ENCODE results near the gene AIMP1. TPM values are rescaled to one million over a fixed set of nuclear protein-coding genes. Genes with fewer than 3 reads are reported as not detected.
A peak's percentile ranks its signal among the peaks of the same experiment; 100 is the strongest.

The AIMP1 gene
- total and polyA plus RNA-seq, 5 donors from 2014 or later = 56.7 to 104 (median 81.0) TPM

GRCh38 chr4:106312997-106313522, 3.3 kb upstream of the AIMP1 start:
- Mint-ChIP-seq H3K9me3 (no peaks in the 10 kb centered on the region), H3K27me3 (no peaks in the 10 kb centered on the region), H3K27ac (peak overlapping the region; percentile 37 to 97 (median 88)), H3K4me1 (peaks cover 17 to 51% (median 33%) of the 10 kb centered on the region in 4 donors), H3K4me3 (peak overlapping the region in 2 of 4 donors; percentile 67 to 81), H3K36me3 (peaks cover 7% of the 10 kb centered on the region)
- Histone ChIP-seq H3K9me3 (ENCODE audit: control insufficient read depth in 2 of 2, low read length in 2 of 2) (no peaks in the 10 kb centered on the region), H3K27me3 (ENCODE audit: control insufficient read depth, insufficient read depth, low read length) (no peaks in the 10 kb centered on the region), H3K4me3 (ENCODE audit: low read depth, low read length) (no peak overlapping the region), H3K4me1 (ENCODE audit: control insufficient read depth, insufficient read depth, low read length, poor library complexity, severe bottlenecking) (peaks cover 27% of the 10 kb centered on the region), H3K36me3 (ENCODE audit: control insufficient read depth, insufficient read depth, low read length) (peaks cover 5% of the 10 kb centered on the region), H3K27ac (ENCODE audit: insufficient read depth, low read length, poor library complexity, severe bottlenecking) (no peak overlapping the region)
- DNase-seq = no peak
- no peak for ATAC-seq (ENCODE audit: low read depth in 2 of 2)

DNA sequence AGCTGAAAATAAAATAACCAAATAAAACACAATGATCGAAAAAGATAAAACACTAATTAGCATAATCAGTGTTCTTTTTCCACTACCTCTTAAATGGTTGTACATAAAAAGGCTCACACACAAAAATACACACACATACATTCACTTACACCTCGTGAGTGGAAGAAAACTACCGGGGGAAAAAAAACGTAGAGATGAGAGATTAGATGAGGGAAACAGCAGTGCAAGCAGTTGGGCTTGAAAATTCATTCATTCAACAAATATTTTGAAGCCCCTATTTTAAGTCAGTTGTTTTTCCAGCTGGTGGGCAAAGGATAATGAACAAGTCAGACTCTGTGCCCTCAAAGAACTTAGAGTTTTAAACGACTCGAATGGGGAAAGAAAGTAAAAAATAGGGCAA, 1.4 kb upstream of the AIMP1 start:
- Histone ChIP-seq H3K4me1 (ENCODE audit: control insufficient read depth, insufficient read depth, low read length, poor library complexity, severe bottlenecking) (peaks cover 39% of the 10 kb centered on the region), H3K9me3 (ENCODE audit: control insufficient read depth in 2 of 2, low read length in 2 of 2) (no peaks in the 10 kb centered on the region), H3K27ac (ENCODE audit: insufficient read depth, low read length, poor library complexity, severe bottlenecking) (peak overlapping the region; percentile 96), H3K27me3 (ENCODE audit: control insufficient read depth, insufficient read depth, low read length) (no peaks in the 10 kb centered on the region), H3K4me3 (ENCODE audit: low read depth, low read length) (peak overlapping the region; percentile 100), H3K36me3 (ENCODE audit: control insufficient read depth, insufficient read depth, low read length) (no peaks in the 10 kb centered on the region)
- Mint-ChIP-seq H3K4me1 (peaks cover 20 to 43% (median 37%) of the 10 kb centered on the region in 4 donors), H3K27ac (peak overlapping the region in 1 of 3 donors; percentile 93), H3K36me3 (peaks cover 2% of the 10 kb centered on the region), H3K27me3 (no peaks in the 10 kb centered on the region), H3K9me3 (peaks cover 0 to 1% (median 0%) of the 10 kb centered on the region in 7 donors), H3K4me3 (no peak overlapping the region)
- ATAC-seq (ENCODE audit: low read depth in 2 of 2) (no peak), DNase-seq (no peak)

- no peak overlapping the region for H3K27ac Mint-ChIP-seq
- H3K4me1 Mint-ChIP-seq = peaks cover 20 to 40% (median 35%) of the 10 kb centered on the region in 4 donors
- peaks cover 7% of the 10 kb centered on the region for H3K36me3 Mint-ChIP-seq
- no peaks in the 10 kb centered on the region for H3K27me3 Mint-ChIP-seq
- H3K4me1 ChIP-seq (ENCODE audit: control insufficient read depth, insufficient read depth, low read length, poor library complexity, severe bottlenecking) = peaks cover 39% of the 10 kb centered on the region
- no peaks in the 10 kb centered on the region for H3K27me3 ChIP-seq (ENCODE audit: control insufficient read depth, insufficient read depth, low read length)
- H3K4me3 ChIP-seq (ENCODE audit: low read depth, low read length) = peak overlapping the region; percentile 100
- no peaks in the 10 kb centered on the region for H3K9me3 ChIP-seq (ENCODE audit: control insufficient read depth in 2 of 2, low read length in 2 of 2)
- peak overlapping the region; percentile 96 for H3K27ac ChIP-seq (ENCODE audit: insufficient read depth, low read length, poor library complexity, severe bottlenecking)
- peaks cover 0 to 1% (median 0%) of the 10 kb centered on the region in 7 donors for H3K9me3 Mint-ChIP-seq
- peak in 2 of 3 donors; percentile 13 to 58 for DNase-seq
- no peak overlapping the region for H3K4me3 Mint-ChIP-seq
- H3K36me3 ChIP-seq (ENCODE audit: control insufficient read depth, insufficient read depth, low read length) = peaks cover 5% of the 10 kb centered on the region
- ATAC-seq (ENCODE audit: low read depth in 2 of 2) = peak; percentile 20 to 26
Measured at GRCh38 chr4:106315476-106315967, 828 bp upstream of the AIMP1 start.

- H3K4me1 ChIP-seq (ENCODE audit: control insufficient read depth, insufficient read depth, low read length, poor library complexity, severe bottlenecking) = peaks cover 39% of the 10 kb centered on the region
- H3K4me3 Mint-ChIP-seq = no peak overlapping the region
Measured at GRCh38 chr4:106316773-106317409, 541 bp downstream of the AIMP1 start.

GRCh38 chr4:106317815-106318214, 1.5 kb downstream of the AIMP1 start:
- Mint-ChIP-seq H3K27me3 (no peaks in the 10 kb centered on the region), H3K36me3 (peaks cover 17% of the 10 kb centered on the region), H3K4me1 (peaks cover 16 to 38% (median 30%) of the 10 kb centered on the region in 4 donors), H3K4me3 (no peak overlapping the region), H3K27ac (no peak overlapping the region), H3K9me3 (peaks cover 0 to 1% (median 0%) of the 10 kb centered on the region in 7 donors)
- no peaks in the 10 kb centered on the region for H3K27me3 ChIP-seq (ENCODE audit: control insufficient read depth, insufficient read depth, low read length)
- H3K4me1 ChIP-seq (ENCODE audit: control insufficient read depth, insufficient read depth, low read length, poor library complexity, severe bottlenecking) = peaks cover 43% of the 10 kb centered on the region
- ATAC-seq (ENCODE audit: low read depth in 2 of 2) = no peak
- H3K36me3 ChIP-seq (ENCODE audit: control insufficient read depth, insufficient read depth, low read length) = peaks cover 6% of the 10 kb centered on the region
- no peaks in the 10 kb centered on the region for H3K9me3 ChIP-seq (ENCODE audit: control insufficient read depth in 2 of 2, low read length in 2 of 2)
- peak overlapping the region; percentile 96 for H3K27ac ChIP-seq (ENCODE audit: insufficient read depth, low read length, poor library complexity, severe bottlenecking)
- H3K4me3 ChIP-seq (ENCODE audit: low read depth, low read length) = peak overlapping the region; percentile 100
- no peak for DNase-seq

More at GRCh38 chr4:106316773-106317409, 541 bp downstream of the AIMP1 start:
- Mint-ChIP-seq H3K9me3 (peaks cover 0 to 1% (median 0%) of the 10 kb centered on the region in 7 donors), H3K4me1 (peaks cover 16 to 38% (median 34%) of the 10 kb centered on the region in 4 donors), H3K36me3 (peaks cover 16% of the 10 kb centered on the region), H3K27me3 (no peaks in the 10 kb centered on the region), H3K27ac (no peak overlapping the region)
- peak overlapping the region; percentile 96 for H3K27ac ChIP-seq (ENCODE audit: insufficient read depth, low read length, poor library complexity, severe bottlenecking)
- peak overlapping the region; percentile 100 for H3K4me3 ChIP-seq (ENCODE audit: low read depth, low read length)
- ATAC-seq (ENCODE audit: low read depth in 2 of 2) (no peak), DNase-seq (peak in 1 of 3 donors; percentile 44)
- peaks cover 6% of the 10 kb centered on the region for H3K36me3 ChIP-seq (ENCODE audit: control insufficient read depth, insufficient read depth, low read length)
- no peaks in the 10 kb centered on the region for H3K9me3 ChIP-seq (ENCODE audit: control insufficient read depth in 2 of 2, low read length in 2 of 2)
- H3K27me3 ChIP-seq (ENCODE audit: control insufficient read depth, insufficient read depth, low read length) = no peaks in the 10 kb centered on the region

GRCh38 chr4:106318511-106318910, 2.2 kb downstream of the AIMP1 start:
- Histone ChIP-seq H3K4me3 (ENCODE audit: low read depth, low read length) (peak overlapping the region; percentile 100), H3K9me3 (ENCODE audit: control insufficient read depth in 2 of 2, low read length in 2 of 2) (no peaks in the 10 kb centered on the region), H3K36me3 (ENCODE audit: control insufficient read depth, insufficient read depth, low read length) (peaks cover 6% of the 10 kb centered on the region), H3K4me1 (ENCODE audit: control insufficient read depth, insufficient read depth, low read length, poor library complexity, severe bottlenecking) (peaks cover 48% of the 10 kb centered on the region), H3K27me3 (ENCODE audit: control insufficient read depth, insufficient read depth, low read length) (no peaks in the 10 kb centered on the region), H3K27ac (ENCODE audit: insufficient read depth, low read length, poor library complexity, severe bottlenecking) (peak overlapping the region; percentile 96)
- no peak for ATAC-seq (ENCODE audit: low read depth in 2 of 2)
- Mint-ChIP-seq H3K27me3 (no peaks in the 10 kb centered on the region), H3K9me3 (peaks cover 0 to 1% (median 0%) of the 10 kb centered on the region in 7 donors), H3K36me3 (peaks cover 17% of the 10 kb centered on the region), H3K4me3 (peak overlapping the region in 1 of 4 donors; percentile 13), H3K27ac (no peak overlapping the region), H3K4me1 (peaks cover 22 to 39% (median 29%) of the 10 kb centered on the region in 4 donors)
- DNase-seq = peak in 1 of 3 donors; percentile 22

- Mint-ChIP-seq H3K4me3 (peak overlapping the region in 2 of 4 donors; percentile 23 to 65), H3K4me1 (peaks cover 17 to 36% (median 25%) of the 10 kb centered on the region in 4 donors), H3K27ac (no peak overlapping the region), H3K27me3 (no peaks in the 10 kb centered on the region), H3K9me3 (peaks cover 0 to 1% (median 0%) of the 10 kb centered on the region in 7 donors), H3K36me3 (peaks cover 17% of the 10 kb centered on the region)
- Histone ChIP-seq H3K4me3 (ENCODE audit: low read depth, low read length) (no peak overlapping the region), H3K27ac (ENCODE audit: insufficient read depth, low read length, poor library complexity, severe bottlenecking) (no peak overlapping the region), H3K27me3 (ENCODE audit: control insufficient read depth, insufficient read depth, low read length) (no peaks in the 10 kb centered on the region), H3K36me3 (ENCODE audit: control insufficient read depth, insufficient read depth, low read length) (peaks cover 11% of the 10 kb centered on the region), H3K9me3 (ENCODE audit: control insufficient read depth in 2 of 2, low read length in 2 of 2) (no peaks in the 10 kb centered on the region), H3K4me1 (ENCODE audit: control insufficient read depth, insufficient read depth, low read length, poor library complexity, severe bottlenecking) (peaks cover 39% of the 10 kb centered on the region)
- ATAC-seq (ENCODE audit: low read depth in 2 of 2) = no peak
- no peak for DNase-seq
Measured at GRCh38 chr4:106320235-106320634, 3.9 kb downstream of the AIMP1 start.

Measured in CD4-positive, CD25-positive, alpha-beta regulatory T cell (primary cell).